Measurements from ENCODE around the gene TBC1D16. TPM values are rescaled to one million over a fixed set of nuclear protein-coding genes. Genes with fewer than 3 reads are reported as not detected.

TBC1D16 gene
- total RNA-seq, 2 experiments from 2014 or later = 0.38 to 0.74 TPM

DNA sequence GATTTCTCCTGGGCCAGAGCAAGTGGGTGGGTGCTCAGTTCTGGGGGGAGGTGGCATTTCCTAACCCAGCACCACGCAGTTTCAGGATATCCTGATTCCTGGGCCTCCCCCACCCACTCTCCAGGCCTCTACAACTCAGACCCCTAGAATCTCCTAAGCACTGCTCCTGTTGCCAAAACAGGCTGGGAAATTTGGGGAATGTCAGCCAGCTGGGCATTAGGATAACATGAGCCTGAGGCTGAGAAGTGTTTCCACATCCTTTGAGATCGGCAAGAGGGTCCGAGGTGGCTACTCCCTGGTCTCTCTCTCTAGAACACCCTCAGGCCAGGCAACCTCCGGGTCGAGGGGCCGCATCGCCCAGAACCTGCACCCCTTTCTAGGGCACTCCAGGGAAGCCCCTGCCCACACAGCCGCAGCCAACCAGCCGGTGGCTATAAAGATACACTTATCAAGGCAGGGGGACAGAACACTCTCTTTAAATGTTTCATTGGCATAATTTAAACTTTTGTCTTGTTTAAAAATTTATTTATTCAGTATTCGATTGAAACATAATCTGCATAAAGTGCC, 23.6 kb downstream of the TBC1D16 start:
- POLR2A ChIA-PET = no interaction called here
- CTCF ChIA-PET (ENCODE audit: unreplicated experiment) = no interaction called here
- no TSS peak for BruUV-seq (replicated peaks)
- DNase-seq (ENCODE audit: low spot score) = no peak
- TF ChIP-seq, protein P1, sequence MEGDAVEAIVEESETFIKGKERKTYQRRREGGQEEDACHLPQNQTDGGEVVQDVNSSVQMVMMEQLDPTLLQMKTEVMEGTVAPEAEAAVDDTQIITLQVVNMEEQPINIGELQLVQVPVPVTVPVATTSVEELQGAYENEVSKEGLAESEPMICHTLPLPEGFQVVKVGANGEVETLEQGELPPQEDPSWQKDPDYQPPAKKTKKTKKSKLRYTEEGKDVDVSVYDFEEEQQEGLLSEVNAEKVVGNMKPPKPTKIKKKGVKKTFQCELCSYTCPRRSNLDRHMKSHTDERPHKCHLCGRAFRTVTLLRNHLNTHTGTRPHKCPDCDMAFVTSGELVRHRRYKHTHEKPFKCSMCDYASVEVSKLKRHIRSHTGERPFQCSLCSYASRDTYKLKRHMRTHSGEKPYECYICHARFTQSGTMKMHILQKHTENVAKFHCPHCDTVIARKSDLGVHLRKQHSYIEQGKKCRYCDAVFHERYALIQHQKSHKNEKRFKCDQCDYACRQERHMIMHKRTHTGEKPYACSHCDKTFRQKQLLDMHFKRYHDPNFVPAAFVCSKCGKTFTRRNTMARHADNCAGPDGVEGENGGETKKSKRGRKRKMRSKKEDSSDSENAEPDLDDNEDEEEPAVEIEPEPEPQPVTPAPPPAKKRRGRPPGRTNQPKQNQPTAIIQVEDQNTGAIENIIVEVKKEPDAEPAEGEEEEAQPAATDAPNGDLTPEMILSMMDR (conservative IDR thresholded peaks at IDR 0.05; ENCODE audit: low read length) = no peak
- TF ChIP-seq EZH2phosphoT487 (IDR thresholded peaks at IDR 0.05; ENCODE audit: borderline replicate concordance, low read depth, low read length) = no peak
- intact Hi-C loops (cut with micrococcal nuclease; ENCODE audit: unreplicated experiment) = no loop called here
- Histone ChIP-seq H3K27ac (ENCODE audit: low read depth, low read length, poor library complexity, severe bottlenecking) (no peak overlapping the region), H3K9me3 (ENCODE audit: low read length) (no peaks in the 10 kb centered on the region), H3K4me3 (ENCODE audit: low read depth, low read length, poor library complexity, severe bottlenecking) (no peak overlapping the region), H4K20me1 (ENCODE audit: insufficient read depth, low read length) (no peaks in the 10 kb centered on the region), H3K36me3 (ENCODE audit: insufficient read depth, low read length) (no peaks in the 10 kb centered on the region), H3K79me2 (ENCODE audit: insufficient read depth, low read depth, low read length) (no peaks in the 10 kb centered on the region), H3K4me2 (ENCODE audit: low read length) (no peak overlapping the region), H2AFZ (ENCODE audit: low read length) (no peak overlapping the region), H3K9me2 (ENCODE audit: insufficient read depth, low read length) (no peaks in the 10 kb centered on the region), H3K4me1 (ENCODE audit: insufficient read depth, low read length, poor library complexity, severe bottlenecking) (no peaks in the 10 kb centered on the region)

DNA sequence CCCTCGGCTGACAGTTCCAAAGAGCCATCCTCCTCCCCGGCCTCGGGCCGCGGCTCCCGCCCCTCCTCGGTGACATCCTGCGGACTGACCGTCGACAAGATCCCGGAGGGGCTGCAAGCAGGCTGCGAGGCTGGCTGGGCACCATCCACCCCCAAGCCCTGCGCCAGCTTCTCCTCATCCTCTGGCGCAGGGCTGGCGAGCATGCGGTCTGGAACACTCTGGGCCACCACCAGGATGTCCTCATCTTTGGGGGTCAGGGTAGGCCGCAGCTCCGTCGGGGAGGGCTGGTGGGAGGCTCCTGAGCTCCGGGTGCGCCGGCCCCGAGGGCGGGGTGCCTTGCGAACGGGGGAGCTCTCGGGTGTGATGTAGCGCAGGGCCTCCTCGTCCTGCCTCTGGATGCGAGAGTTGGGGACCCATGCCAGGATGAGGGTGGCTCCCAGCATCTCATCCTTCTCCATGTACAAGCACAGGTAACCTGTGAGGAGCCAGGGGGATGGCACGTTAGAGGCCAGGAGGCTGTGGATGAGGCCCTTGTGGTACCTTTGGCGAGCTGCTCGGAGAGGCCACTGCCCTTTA, 25.3 kb downstream of the TBC1D16 start:
- Histone ChIP-seq H3K27ac (ENCODE audit: low read depth, low read length, poor library complexity, severe bottlenecking) (no peak overlapping the region), H3K4me2 (ENCODE audit: low read length) (no peak overlapping the region), H3K9me2 (ENCODE audit: insufficient read depth, low read length) (no peaks in the 10 kb centered on the region), H3K36me3 (ENCODE audit: insufficient read depth, low read length) (no peaks in the 10 kb centered on the region), H3K79me2 (ENCODE audit: insufficient read depth, low read depth, low read length) (no peaks in the 10 kb centered on the region), H4K20me1 (ENCODE audit: insufficient read depth, low read length) (no peaks in the 10 kb centered on the region), H3K4me3 (ENCODE audit: low read depth, low read length, poor library complexity, severe bottlenecking) (no peak overlapping the region), H3K4me1 (ENCODE audit: insufficient read depth, low read length, poor library complexity, severe bottlenecking) (no peaks in the 10 kb centered on the region), H2AFZ (ENCODE audit: low read length) (no peak overlapping the region), H3K9me3 (ENCODE audit: low read length) (no peaks in the 10 kb centered on the region)
- CTCF ChIA-PET (ENCODE audit: unreplicated experiment) = interaction anchor here (0.6 kb wide), 1 partner anchor 54 kb away, joined by 3 read pairs; no protein-coding TSS in a partner anchor
- DNase-seq (ENCODE audit: low spot score) = no peak
- no peak for TF ChIP-seq EZH2phosphoT487 (IDR thresholded peaks at IDR 0.05; ENCODE audit: borderline replicate concordance, low read depth, low read length)
- TF ChIP-seq, protein P1 (conservative IDR thresholded peaks at IDR 0.05; ENCODE audit: low read length) = no peak
- POLR2A ChIA-PET = no interaction called here
- no TSS peak for BruUV-seq (replicated peaks)
- intact Hi-C loops (cut with micrococcal nuclease; ENCODE audit: unreplicated experiment) = no loop called here

Data from OCI-LY7 (cell line).